ENCODE data around the gene DUSP16.
"Not testable (repeated sequence)": the region's sequence is repeated elsewhere in the genome, so short reads cannot be mapped to it uniquely, and the experiment has no call there.

Gene DUSP16, protein sequence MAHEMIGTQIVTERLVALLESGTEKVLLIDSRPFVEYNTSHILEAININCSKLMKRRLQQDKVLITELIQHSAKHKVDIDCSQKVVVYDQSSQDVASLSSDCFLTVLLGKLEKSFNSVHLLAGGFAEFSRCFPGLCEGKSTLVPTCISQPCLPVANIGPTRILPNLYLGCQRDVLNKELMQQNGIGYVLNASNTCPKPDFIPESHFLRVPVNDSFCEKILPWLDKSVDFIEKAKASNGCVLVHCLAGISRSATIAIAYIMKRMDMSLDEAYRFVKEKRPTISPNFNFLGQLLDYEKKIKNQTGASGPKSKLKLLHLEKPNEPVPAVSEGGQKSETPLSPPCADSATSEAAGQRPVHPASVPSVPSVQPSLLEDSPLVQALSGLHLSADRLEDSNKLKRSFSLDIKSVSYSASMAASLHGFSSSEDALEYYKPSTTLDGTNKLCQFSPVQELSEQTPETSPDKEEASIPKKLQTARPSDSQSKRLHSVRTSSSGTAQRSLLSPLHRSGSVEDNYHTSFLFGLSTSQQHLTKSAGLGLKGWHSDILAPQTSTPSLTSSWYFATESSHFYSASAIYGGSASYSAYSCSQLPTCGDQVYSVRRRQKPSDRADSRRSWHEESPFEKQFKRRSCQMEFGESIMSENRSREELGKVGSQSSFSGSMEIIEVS

DNA sequence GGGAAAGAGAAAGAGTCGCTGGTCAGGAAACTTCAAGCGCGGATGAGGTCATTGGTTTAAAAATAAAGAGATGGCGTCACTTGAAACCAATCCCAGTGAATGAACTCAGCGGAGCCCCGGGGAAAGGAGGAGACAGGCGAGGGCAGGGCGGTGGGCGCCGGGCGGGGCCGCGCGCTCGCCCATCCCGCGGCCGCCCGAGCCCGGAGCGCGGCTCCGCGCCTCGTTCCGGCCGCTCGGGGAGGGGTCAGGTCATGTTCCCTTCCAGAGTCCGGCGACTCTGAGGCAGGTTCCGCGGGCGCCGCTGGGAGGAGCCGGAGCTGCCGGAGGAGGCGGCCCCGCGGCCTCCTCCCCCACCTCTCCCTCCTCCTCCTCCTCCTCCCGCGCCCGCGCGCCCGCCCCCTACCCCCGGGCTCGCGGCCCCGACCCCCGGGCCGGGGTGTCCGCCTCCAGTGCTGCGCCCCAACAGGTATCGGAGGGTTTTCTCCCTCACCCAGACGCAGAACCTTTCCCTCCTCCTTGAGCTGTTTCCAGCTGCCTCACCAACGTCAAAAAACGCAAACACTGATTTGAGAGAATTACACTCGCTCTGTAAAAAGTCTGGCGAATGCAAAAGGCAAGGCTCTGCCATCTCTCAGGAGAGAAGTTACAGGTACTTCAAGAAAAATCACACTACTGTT is at the start of gene DUSP16:
DUSP16 (minus strand) TSS at position 279 of the 677 bp plus-strand sequence. CDS start 41,765 bp downstream, outside the sequence.
- peak; percentile 90 for DNase-seq

DNA sequence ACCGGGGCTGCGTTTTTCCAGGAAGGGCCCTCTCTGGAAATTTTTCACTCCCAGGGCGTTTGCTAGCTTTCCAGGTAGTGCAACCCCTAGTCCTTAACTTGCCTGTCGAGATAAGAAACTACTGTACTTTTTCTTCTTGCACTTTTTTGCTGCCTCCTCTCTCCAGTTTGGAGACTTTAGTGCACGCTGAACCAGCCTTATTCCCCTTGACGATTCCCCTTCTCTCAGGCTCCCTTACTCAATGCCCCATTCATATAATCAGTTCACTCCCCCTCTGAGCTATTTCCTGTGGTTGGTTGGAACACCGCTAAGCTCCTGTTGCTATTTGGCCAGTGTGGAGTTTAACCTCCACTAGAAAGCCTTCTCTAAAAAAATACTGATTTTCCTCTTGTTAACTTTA is 49.7 kb upstream of the DUSP16 start:
- no peak for DNase-seq

DNA sequence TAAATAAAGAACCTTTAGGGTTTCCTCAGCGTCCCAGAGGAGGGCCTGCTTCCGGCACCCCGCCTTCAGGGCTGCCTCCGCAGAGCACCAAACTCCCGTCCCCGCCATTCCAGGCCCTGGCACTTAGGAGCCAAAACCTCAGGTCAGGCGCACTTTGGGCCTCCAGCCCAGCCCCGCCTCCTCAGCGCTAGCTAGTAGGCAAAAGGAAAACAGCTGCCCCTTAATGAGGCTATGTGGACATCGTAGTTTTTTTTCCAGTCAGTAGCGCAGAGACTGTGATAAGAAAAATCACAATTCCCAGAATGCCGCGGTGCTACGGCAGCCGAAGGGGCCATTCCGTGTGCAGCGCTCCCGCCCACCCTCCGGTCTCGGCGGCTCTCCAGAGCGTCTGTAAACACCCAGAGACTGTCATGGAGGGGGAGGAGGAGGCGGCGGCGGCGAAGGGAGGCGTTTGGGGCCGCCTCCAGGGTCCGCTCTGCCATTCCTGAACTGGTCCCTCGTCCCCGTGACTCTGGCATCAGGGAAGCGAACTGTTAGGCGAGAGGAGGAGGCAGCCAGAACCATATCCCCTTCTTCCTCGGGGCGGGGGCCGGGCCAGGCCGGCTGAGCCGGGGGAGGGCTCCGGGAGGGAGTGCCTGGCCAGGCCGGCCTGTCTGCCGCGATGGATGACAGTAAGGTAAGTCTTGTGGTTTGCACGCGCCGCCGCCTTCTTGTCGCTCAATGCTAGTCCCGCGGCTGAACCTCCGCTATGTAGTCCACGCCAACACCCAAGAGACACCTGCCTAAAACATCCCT is 49.0 kb upstream of the DUSP16 start, which contains the start of gene CREBL2:
CREBL2 (plus strand) TSS at position 365 of the 795 bp plus-strand sequence; CDS start at position 662, 297 bp downstream.
- DNase-seq, result peak; percentile 94

DNA sequence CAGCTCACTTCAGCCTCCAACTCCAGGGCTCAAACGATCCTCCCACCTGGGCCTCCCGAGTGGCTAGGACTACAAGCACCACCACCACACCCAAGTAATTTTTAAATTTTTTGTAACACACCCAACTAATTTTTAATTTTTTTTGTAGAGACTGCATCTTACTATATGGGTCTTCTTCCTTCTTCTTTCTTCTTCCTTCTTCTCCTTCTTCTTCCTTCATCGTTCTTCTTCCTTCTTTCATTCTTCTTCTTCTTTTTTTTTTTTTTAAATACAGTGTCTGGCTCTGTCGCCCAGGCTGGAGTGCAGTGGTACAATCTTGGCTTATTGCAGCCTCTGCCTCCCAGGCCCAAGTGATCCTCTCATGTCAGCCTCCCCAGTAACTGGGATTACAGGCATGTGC is 48.0 kb upstream of the DUSP16 start:
- no peak for DNase-seq

DNA sequence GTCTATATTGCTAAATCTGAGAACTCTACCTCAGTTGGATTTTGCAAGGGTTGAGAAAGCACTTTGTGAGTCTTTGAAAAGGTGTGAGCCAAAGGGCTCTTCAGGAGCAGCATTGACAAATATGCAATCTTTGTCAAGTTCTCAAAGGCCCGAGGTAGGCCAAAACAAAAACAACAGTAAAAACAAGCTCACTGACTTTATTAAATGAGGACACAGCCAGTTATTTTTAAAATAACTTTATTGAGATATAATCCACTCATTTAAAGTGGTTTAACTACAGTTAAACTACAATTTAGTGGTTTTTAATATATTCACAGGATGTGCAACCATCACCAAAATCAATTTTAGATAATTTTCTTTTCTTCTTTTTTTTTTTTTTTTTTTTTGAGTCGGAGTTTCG is 47.0 kb upstream of the DUSP16 start:
- no peak for DNase-seq

DNA sequence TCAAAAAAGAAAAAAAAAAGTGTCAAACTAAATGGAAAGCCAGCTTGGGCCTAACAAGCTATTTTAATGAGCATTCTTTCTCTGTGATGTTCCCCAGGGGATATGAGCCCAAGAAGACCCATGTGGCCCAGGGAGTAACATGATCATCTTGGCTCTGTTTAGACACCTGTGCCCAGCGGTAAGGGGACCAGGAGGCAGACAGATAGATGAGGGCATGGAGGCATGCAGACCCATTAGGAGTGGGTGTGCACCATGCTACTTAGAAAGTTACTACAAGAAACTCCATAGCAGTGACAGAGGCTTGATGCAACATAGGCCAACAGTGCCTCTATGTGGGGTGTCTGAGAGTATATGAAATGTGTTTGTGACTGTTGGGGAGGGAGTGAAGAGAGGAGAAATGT is 45.9 kb upstream of the DUSP16 start:
- no peak for DNase-seq

DNA sequence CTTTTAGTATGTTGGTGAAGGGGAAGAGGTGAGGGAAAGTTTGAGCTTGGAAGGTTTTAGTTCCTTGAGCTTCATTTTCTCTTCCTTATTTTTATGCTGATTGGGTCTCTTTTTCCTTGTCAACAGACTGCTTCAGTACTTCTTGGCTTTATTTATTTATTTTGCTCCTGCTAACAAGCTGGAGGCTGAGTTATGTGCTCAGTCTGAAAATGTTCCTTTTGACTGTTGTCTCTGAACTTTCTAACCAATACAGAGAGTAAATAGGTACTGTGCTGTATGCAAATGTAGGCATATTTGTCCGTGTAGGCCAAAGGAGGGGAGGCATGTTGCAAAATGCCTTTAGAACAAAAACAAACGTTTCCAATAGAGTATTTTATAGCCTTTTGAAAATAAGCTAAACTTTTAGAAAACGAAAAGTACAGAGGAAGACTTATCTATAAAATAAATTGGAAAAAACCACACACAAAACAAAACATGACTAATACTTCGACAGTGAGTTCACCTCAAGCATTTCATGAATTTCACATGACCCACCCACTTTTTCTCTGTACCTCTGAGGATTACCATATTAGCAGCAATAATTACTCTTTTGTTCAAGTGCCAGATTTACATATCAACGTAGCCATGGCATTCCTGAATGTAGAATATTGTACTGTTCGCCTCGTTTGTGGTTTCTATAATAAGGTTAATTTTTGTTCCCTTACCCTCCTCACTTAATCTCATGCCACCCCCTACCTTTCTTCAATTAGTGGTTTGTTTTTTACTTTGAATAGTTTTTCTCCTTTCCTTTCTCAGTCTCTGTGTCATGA is 44.3 kb upstream of the DUSP16 start:
- DNase-seq, result no peak

DNA sequence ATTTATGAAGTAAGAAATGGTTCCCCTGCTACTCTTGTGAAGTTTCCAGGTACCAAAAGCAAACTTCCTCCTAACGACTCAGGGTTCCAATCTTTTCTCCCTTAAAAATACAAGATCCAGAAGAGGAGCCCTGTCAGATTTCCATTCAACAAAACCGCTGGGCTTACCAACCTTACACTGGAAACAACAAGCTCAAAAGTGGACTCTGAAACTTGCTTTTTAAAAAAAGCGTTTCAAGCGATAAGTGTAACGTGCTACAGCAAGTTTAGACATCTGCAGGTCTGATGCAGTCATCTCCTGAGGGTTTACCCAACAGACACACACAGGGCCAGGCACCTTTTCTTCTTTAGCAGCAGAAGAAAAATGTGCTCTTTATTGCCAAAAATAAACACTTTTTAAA is 42.1 kb upstream of the DUSP16 start:
- DNase-seq, result no peak

DNA sequence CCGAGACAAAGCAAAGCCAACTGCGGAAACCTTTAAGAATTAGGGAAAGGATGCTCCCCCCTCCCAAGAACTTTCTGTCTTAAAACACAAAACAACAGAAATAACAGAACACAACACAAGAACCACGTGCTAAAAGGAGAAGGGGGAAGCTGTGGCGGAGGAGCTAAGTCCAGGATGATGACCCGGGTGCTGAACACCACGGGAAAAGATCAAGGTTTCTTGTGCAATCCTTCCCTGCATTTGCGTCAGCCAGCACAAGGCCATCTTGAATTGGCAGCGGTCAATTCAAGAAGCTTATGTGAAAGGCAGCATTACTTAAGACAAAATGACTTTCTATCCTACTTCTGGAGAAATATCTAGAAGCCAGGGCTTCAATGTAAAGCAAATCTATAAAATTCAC is 38.0 kb upstream of the DUSP16 start:
- no peak for DNase-seq

DNA sequence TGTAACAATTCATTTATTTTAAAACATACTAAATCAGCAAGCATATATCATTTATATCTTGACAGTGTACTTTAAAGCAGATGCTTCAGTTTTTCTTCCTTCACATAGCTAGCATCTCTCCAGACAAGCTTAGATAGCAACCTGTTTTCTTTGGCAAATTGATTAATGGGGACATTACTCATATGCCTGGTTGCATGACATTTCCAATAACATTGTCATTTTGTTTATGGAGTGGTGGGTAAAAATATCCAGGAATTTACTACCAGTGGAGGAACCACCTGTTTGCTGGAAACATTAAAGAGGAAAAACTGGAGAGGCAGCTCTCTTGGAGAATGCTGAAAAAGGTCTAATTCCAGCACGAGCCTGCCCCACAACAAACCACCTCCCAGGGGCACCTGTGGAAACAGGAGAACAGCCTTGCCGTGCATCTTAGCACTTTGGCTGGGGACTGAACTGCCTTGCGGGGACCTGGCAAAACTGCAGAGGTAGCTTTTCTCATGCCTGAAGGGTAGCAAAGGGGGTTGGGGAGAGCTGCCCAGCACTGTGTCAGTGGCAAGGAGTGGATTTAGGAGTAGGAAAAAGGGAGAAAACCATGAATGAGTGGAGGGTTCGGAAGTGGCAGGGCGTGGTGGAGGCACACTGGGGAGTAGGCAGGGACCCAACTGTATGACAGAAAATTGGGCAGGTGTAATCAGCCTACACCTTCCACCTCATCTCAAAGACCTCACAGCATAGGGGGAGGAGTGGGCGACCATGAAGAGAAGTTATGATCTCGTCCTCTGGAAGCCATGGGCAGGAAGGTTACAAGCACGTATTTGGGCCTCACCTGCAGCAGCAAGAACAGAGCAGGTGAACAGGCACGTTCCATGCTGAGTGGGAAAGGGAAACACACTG is 37.3 kb upstream of the DUSP16 start:
- DNase-seq, result no peak

DNA sequence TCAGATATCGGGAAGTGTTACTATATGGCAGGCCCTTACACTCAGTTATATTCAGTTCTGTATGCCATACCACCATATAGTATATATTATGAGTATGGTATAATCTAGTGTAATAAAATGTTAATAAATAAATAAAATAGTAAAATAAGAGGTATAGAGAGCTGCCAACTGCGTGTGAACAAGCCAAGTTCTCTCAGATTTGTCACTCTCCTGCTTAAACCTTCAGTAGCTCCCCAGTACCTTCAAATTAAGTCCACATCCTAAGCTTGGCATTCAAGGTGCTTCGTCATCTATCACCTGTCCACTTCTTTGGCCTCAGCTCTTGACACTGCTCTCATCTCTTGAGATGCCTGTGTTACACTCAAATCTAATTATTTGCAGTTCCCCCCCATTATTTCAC is 36.2 kb upstream of the DUSP16 start:
- no peak for DNase-seq

DNA sequence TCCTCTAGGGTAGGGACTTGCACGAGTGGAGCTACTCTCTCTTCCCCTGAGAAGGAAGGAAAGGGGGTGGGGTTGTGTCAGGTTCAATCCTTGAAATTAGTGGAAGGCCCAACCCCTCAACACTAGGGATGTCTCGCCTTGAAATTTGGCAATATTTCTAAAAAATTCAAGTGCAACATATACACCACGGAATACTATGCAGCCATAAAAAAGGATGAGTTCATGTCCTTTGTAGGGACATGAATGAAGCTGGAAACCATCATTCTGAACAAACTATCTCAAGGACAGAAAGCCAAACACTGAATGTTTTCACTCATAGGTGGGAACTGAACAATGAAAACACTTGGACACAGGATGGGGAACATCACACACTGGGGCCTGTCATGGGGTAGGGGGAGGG is 33.9 kb upstream of the DUSP16 start:
- DNase-seq, result not testable (repeated sequence)

DNA sequence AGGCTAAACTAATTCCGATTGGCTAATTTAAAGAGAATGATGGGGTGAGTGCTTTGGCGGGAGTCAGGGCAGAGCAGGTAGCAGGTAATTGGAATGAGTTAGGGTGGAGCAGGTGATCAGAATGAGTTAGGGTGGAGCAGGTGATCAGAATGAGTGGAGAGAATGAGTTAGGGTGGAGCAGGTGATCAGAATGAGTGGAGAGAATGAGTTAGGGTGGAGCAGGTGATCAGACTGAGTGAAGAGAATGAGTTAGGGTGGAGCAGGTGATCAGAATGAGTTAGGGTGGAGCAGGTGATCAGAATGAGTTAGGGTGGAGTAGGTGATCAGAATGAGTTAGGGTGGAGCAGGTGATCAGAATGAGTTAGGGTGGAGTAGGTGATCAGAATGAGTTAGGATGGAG is 33.3 kb upstream of the DUSP16 start:
- DNase-seq, result not testable (repeated sequence)

DNA sequence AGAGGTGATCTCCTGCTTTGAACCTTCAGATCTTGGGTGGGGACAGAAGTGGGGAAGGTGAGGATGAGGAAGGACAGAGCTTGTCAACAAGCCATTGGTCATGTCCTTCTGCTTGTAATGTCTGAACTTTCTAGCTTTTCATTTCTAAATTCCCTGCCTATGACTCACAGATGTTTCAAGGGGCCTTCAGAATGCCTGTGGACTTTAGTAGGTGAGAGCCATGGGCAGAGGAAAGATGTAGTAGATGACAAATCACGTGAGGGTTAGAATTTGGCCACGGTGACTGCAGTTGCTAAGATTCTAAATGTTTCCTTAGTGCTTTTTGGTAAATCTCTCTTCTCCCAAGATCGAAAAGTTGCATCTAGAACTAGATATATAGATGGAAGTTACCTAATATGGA is 30.3 kb upstream of the DUSP16 start:
- DNase-seq, result no peak

DNA sequence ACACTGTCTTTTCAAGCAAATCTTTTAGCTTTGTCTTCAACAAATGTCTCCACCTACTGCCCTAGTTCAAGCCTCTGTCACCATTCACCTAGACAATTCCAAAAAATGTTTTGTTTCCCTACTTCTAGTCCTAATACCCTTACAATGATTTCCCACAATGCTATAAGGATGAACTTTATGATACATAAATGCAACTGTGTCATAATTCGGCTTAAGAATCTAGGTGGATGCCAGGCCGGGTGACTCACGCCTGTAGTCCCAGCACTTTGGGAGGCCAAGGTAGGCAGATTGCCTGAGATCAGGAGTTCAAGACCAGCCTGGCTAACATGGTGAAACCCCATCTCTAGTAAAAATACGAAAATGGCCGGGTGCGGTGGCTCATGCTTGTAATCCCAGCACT is 28.3 kb upstream of the DUSP16 start:
- no peak for DNase-seq

DNA sequence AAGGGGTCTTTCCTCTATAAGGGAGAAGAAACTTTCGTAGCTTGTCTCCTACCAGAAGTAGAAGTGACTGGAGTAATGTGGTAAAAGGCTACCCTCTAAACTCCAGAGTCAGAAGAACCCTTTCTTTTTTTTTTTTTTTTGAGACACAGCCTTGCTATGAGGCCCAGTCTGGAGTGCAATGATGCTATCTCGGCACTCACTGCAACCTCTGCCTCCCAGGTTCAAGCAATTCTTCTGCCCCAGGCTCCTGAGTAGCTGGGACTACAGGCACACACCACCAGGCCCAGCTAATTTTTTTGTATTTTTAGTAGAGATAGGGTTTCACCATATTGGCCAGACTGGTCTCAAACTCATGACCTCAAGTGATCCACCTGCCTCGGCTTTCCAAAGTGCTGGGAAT is 25.8 kb upstream of the DUSP16 start:
- DNase-seq, result not testable (repeated sequence)

DNA sequence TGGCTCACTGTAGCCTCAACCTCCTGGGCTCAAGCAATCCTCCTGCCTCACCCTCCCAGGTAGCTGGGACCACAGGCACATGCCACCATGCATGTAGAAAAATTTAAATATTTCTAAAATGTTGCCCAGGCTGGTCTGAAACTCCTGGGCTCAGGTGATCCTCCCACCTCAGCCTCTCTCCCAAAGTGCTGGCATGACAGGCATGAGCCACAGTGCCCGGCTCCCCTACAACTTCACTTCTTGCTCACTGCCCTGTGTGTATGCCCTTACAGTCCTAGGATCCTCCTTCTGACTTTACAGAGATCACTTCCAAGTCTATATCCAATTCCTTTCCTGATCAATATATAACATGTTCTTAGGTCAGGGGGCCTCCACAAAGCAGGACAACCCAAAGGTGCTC is 25.2 kb upstream of the DUSP16 start:
- DNase-seq, result no peak

DNA sequence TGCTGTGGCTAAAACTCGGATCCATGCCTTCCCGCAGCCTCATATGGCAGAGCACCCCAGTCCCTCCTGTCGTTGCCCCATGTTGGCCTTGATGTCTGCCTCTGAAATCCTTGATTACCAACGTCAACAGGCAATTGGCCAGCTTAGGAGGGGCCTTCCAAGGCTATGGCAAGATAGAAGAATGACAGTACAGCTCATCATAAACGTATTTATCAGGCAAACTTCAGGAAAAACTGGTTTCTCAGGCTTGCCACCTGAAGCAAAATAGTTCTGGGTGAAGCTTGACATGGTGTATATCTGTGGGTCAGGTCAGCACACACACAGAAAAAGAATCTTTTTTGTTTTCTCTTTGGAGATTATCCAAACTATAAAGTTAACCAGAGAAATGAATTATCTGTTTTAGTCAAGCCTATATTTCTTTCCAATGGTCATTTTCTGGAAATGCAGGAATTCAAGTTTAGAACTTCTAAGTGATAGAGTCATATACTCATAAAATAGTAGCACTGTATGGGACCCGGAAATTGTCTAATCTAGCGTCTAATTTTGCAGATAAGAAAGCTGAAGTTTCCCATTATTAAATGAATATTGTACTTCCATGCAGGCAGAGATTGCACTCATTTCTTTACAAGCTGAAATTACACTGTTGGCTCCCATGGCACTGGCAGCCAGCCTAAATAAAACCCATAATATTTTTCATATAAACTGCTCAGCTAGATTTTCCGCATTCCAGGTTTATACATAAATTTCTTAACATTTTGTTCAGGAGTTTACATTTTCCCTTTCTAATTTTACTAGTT is 24.4 kb upstream of the DUSP16 start:
- no peak for DNase-seq

DNA sequence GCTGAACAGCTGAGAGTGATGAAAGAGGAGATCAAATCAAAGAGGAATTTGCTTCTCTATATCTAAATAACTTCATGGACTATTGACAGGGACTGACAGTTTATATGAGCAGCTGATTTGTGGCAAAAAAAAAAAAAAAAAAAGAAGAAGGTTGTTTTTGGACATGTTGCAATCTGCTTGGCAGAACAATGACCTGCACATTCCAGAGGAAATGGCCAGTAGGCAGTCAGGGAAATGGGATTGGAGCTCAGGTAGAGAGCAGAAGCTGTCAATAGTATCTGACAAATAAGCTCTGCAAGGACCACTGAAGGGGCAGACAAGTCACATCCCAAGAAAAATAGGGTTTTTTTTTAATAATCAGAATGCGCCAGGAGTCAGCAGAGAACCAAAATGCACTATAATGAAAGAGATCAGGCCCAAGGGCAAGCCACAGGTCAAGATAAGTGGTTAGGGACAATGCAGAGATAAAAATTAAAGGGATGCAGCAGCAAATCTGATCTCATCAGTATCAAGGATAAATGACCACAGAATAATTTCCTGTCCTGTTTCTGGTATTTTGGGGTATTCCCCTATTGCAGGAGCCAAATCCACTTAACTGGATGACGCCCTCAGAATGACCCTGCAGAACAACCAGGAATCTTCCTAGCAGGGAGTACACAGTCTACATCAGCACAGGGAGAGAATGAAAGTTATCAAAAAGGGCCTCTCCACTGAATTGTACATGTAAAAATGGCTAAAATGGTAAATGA is 22.6 kb upstream of the DUSP16 start:
- no peak for DNase-seq

Data from activated effector memory CD4-positive, alpha-beta T cell treated with anti-CD3 and anti-CD28 coated beads, Interleukin-2, amount 50 U/mL, for 16 hours (primary cell).